ENCODE results near the gene BMP8A. TPM values are rescaled to one million over a fixed set of nuclear protein-coding genes. Genes with fewer than 3 reads are reported as not detected.

Gene BMP8A
- total and polyA plus RNA-seq, 2 of the 8 experiments (the other 6 are each of a cell fraction or from before 2014, with no cell fraction given), result 0.38 to 0.43 TPM

DNA sequence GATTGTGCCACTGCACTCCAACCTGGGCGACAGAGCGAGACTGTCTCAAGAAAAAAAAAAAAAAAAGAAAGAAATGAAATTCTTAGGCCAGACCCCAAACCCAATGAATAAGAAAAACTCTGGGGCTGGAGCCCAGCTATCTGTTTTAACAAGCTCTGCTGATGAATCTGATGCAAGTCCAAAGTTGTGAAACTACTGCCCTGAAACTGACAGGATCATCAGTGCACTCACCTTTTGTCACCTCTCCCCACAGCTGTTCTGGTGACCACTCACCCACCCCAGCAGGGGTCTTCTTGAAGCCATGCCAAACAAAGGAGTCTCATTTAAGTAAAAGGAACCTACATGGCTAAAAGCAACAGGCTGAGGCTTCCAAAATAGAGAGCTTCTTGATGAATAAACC is 76.8 kb downstream of the BMP8A start:
- H4K91ac ChIP-seq (replicated peaks; ENCODE audit: insufficient read length, low read length), result no peak overlapping the region
- H2AK5ac ChIP-seq (ENCODE audit: low read depth, low read length), result no peak overlapping the region
- no peak overlapping the region for H3K9ac ChIP-seq (replicated peaks in 1 of 4; ENCODE audit: extremely low read depth in 1 of 4, low read depth in 3 of 4, low read length in 3 of 4)
- H3K4me2 ChIP-seq (ENCODE audit: insufficient read depth in 1 of 2, low read depth in 2 of 2, low read length in 2 of 2), result no peak overlapping the region
- H3K9me3 ChIP-seq (ENCODE audit: insufficient read depth in 2 of 2, low read depth in 1 of 2, low read length in 1 of 2), result no peaks in the 10 kb centered on the region
- no peak overlapping the region for H2BK12ac ChIP-seq (ENCODE audit: low read depth, low read length)
- TF ChIP-seq POU5F1 (IDR thresholded peaks at IDR 0.05; ENCODE audit: low read depth, low read length) (no peak), KDM5A (IDR thresholded peaks at IDR 0.05; ENCODE audit: low read length) (no peak), POLR2A (IDR thresholded peaks at IDR 0.05; ENCODE audit: control extremely low read depth in 1 of 2, low read depth in 2 of 2, low read length in 2 of 2) (0 out of 3 replicates have a peak, but pooled peaks of 1 of the 2 experiments have one; percentile 35)
- FAIRE-seq, result no peak
- H3K27ac ChIP-seq (ENCODE audit: low read depth, low read length), result no peak overlapping the region
- WGBS, 2 experiments (ENCODE audit: extremely low coverage in 1 of 2, insufficient coverage in 1 of 2, insufficient read length in 1 of 2, insufficient replicate concordance in 2 of 2, low coverage in 1 of 2, low lambda C conversion rate in 2 of 2, missing lambda C conversion rate in 1 of 2), result 100% methylated on average over 1 of the region's 2 CpGs; no CpG with 5 or more reads in 1 of the 2 experiments
- H4K8ac ChIP-seq (ENCODE audit: extremely low read depth, insufficient read depth, low read length), result no peak overlapping the region
- H3K56ac ChIP-seq (replicated peaks; ENCODE audit: insufficient read length, low read depth, low read length), result no peak overlapping the region
- H3K4me1 ChIP-seq (replicated peaks in 1 of 4; ENCODE audit: control insufficient read depth in 3 of 4, insufficient read depth in 4 of 4, low read length in 3 of 4), result no peaks in the 10 kb centered on the region
- H2BK15ac ChIP-seq (ENCODE audit: low read length), result no peak overlapping the region
- H3K36me3 ChIP-seq (ENCODE audit: control insufficient read depth in 2 of 4, insufficient read depth in 4 of 4, low read length in 3 of 4), result peaks cover 85 to 98% (median 90%) of the 10 kb centered on the region in 4 experiments
- H3K4ac ChIP-seq (replicated peaks; ENCODE audit: insufficient read length, low read depth, low read length), result no peak overlapping the region
- no peak overlapping the region for H2BK120ac ChIP-seq (replicated peaks; ENCODE audit: low read depth, low read length)
- DNase-seq (ENCODE audit: low read depth in 1 of 2, low spot score in 2 of 2), result no peak
- H4K5ac ChIP-seq (ENCODE audit: insufficient read length, low read depth, low read length), result no peak overlapping the region
- no peak overlapping the region for H2BK5ac ChIP-seq (ENCODE audit: low read depth, low read length)
- H4K20me1 ChIP-seq (replicated peaks in 1 of 2; ENCODE audit: control insufficient read depth in 1 of 2, insufficient read depth in 2 of 2, low read length in 2 of 2), result peaks cover 18 to 35% of the 10 kb centered on the region in 2 experiments
- no peak overlapping the region for H3K4me3 ChIP-seq (ENCODE audit: extremely low read depth in 1 of 4, insufficient read depth in 2 of 4, low read depth in 3 of 4, low read length in 4 of 4)
- no peak overlapping the region for H3K18ac ChIP-seq (ENCODE audit: extremely low read depth, low read length)
- peaks cover 5% of the 10 kb centered on the region for H3K79me1 ChIP-seq (ENCODE audit: low read depth, low read length)
- H3K23me2 ChIP-seq (ENCODE audit: low read depth, low read length), result no peaks in the 10 kb centered on the region
- ChIA-PET CTCF (ENCODE audit: partially characterized antibody) (no interaction called here), POLR2A (ENCODE audit: partially characterized antibody) (interaction anchor here (1.0 to 1.1 kb wide), 2 partner anchors 12 to 85 kb away, joined by 4 read pairs; no protein-coding TSS in a partner anchor)
- H2AFZ ChIP-seq (ENCODE audit: low read length), result no peak overlapping the region
- no peak overlapping the region for H3K14ac ChIP-seq (ENCODE audit: insufficient read length)
- H3K79me2 ChIP-seq (ENCODE audit: control insufficient read depth in 1 of 2, insufficient read depth in 2 of 2, low read length in 2 of 2), result peaks cover 2 to 21% of the 10 kb centered on the region in 2 experiments; a peak in 3 of 4 replicates
- H2BK20ac ChIP-seq (ENCODE audit: low read length), result no peak overlapping the region
- H3K27me3 ChIP-seq (replicated peaks in 1 of 4; ENCODE audit: control insufficient read depth in 3 of 4, extremely low read depth in 1 of 4, insufficient read depth in 3 of 4, low read length in 3 of 4), result no peaks in the 10 kb centered on the region
- H3K23ac ChIP-seq (ENCODE audit: insufficient read length), result no peak overlapping the region

Data from H1 (cell line).